H1 (cell line): ENCODE data around the gene SIGLEC6.

ENCODE experiments used
- CTCF ChIP-seq, 3 experiments: IDR thresholded peaks; 1 replicate in 2 of 3; 2 replicates in 1 of 3; pipeline versions ENCODE4 v1.5.1 to v1.6.1; 2011; ENCODE audit warnings: low read length in 3 of 3, mild to moderate bottlenecking in 3 of 3, inconsistent platforms in 2 of 3, low read depth in 1 of 3, moderate library complexity in 1 of 3; ENCODE audit not compliant: insufficient read depth in 1 of 3; ENCODE audit errors: control extremely low read depth in 1 of 3
- EGR1 ChIP-seq: IDR thresholded peaks from 2 replicates; pipeline ENCODE4 v1.6.1; 2011; ENCODE audit warnings: low read depth, low read length, borderline replicate concordance
- EP300 ChIP-seq, 2 experiments: IDR thresholded peaks; 1 replicate in 1 of 2; 2 replicates in 1 of 2; pipeline ENCODE4 v1.6.1; 2011 to 2012; ENCODE audit warnings: low read depth in 2 of 2, low read length in 2 of 2, mild to moderate bottlenecking in 2 of 2, borderline replicate concordance in 1 of 2, inconsistent platforms in 1 of 2, moderate library complexity in 1 of 2
- GABPA ChIP-seq: IDR thresholded peaks from 2 replicates; pipeline ENCODE4 v1.6.1; 2011; ENCODE audit warnings: mild to moderate bottlenecking, low read length, moderate library complexity, borderline replicate concordance; ENCODE audit not compliant: insufficient read depth
- KDM5A ChIP-seq: fragments of 200-600 bp; IDR thresholded peaks from 2 replicates; pipeline ENCODE4 v1.7.1; 2012; ENCODE audit warnings: mild to moderate bottlenecking, low read length, inconsistent platforms, mixed read lengths
- MAX ChIP-seq: IDR thresholded peaks from 2 replicates; pipeline ENCODE4 v1.6.1; 2012; ENCODE audit warnings: inconsistent platforms
- POU5F1 ChIP-seq: IDR thresholded peaks from 2 replicates; pipeline ENCODE4 v1.6.1; 2011; ENCODE audit warnings: low read depth, mild to moderate bottlenecking, low read length, moderate library complexity
- RXRA ChIP-seq: IDR thresholded peaks from 2 replicates; pipeline ENCODE4 v1.6.1; 2011; ENCODE audit warnings: low read depth, mild to moderate bottlenecking, low read length, moderate library complexity; ENCODE audit not compliant: insufficient read depth
- SP1 ChIP-seq: IDR thresholded peaks from 2 replicates; pipeline ENCODE4 v1.6.1; 2011; ENCODE audit warnings: low read depth, low read length
- TEAD4 ChIP-seq: IDR thresholded peaks from 2 replicates; pipeline ENCODE4 v1.6.1; 2012; ENCODE audit warnings: low read depth, low read length, inconsistent platforms, mixed read lengths
- YY1 ChIP-seq: IDR thresholded peaks from 2 replicates; pipeline ENCODE4 v1.6.1; 2011; ENCODE audit warnings: low read depth, mild to moderate bottlenecking, low read length
- TF ChIP-seq, protein P1 (sequence below): IDR thresholded peaks from 2 replicates; pipeline ENCODE4 v1.6.1; 2011; ENCODE audit warnings: low read length, improper control_type of control experiment

GRCh38 chr19:51491586-51491985 lies 39.9 kb downstream of the SIGLEC6 start:
- TF ChIP-seq KDM5A (no peak), EGR1 (no peak), CTCF (IDR thresholded peaks at IDR 0.05; ENCODE audit: control extremely low read depth in 1 of 3, insufficient read depth in 1 of 3, low read depth in 1 of 3, low read length in 3 of 3) (no peak), EP300 (IDR thresholded peaks at IDR 0.05; ENCODE audit: borderline replicate concordance in 1 of 2, low read depth in 2 of 2, low read length in 2 of 2) (no peak), POU5F1 (no peak), YY1 (no peak), TEAD4 (no peak), MAX (no peak), RXRA (no peak), GABPA (no peak), SP1 (no peak)
- TF ChIP-seq, protein P1, sequence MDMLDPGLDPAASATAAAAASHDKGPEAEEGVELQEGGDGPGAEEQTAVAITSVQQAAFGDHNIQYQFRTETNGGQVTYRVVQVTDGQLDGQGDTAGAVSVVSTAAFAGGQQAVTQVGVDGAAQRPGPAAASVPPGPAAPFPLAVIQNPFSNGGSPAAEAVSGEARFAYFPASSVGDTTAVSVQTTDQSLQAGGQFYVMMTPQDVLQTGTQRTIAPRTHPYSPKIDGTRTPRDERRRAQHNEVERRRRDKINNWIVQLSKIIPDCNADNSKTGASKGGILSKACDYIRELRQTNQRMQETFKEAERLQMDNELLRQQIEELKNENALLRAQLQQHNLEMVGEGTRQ, result no peak
